ENCODE data around the gene SIAH2. TPM values are rescaled to one million over a fixed set of nuclear protein-coding genes. Genes with fewer than 3 reads are reported as not detected.

SIAH2 gene
- total RNA-seq, 2 donors from 2014 or later: 14.8 to 30.0 TPM

GRCh38 chr3:150697646-150698045 is 65.3 kb downstream of the SIAH2 start:
- H3K9me3 ChIP-seq: no peaks in the 10 kb centered on the region
- no peak overlapping the region for H3K4me3 ChIP-seq
- DNase-seq (ENCODE audit: low spot score): no peak
- no peaks in the 10 kb centered on the region for H3K4me1 ChIP-seq
- no peaks in the 10 kb centered on the region for H3K36me3 ChIP-seq
- no peak for TF ChIP-seq CTCF (IDR thresholded peaks at IDR 0.05)
- H3K27ac ChIP-seq: no peak overlapping the region
- no peaks in the 10 kb centered on the region for H3K27me3 ChIP-seq

- TF ChIP-seq CTCF (IDR thresholded peaks at IDR 0.05): no peak
- no peaks in the 10 kb centered on the region for H3K9me3 ChIP-seq
- no peaks in the 10 kb centered on the region for H3K27me3 ChIP-seq
- no peak for DNase-seq (ENCODE audit: low spot score)
- no peaks in the 10 kb centered on the region for H3K36me3 ChIP-seq
- H3K4me3 ChIP-seq: no peak overlapping the region
- no peaks in the 10 kb centered on the region for H3K4me1 ChIP-seq
- H3K27ac ChIP-seq: no peak overlapping the region
Observed at GRCh38 chr3:150691414-150692040, 71.4 kb downstream of the SIAH2 start.

Other genes starting within 250 kb of the SIAH2 start
- gene SERP1, start 216.7 kb downstream of the SIAH2 start, total RNA-seq: 100 to 1,000 TPM in 1 of 2 donors, 10 to 100 TPM in 1; 96.8 to 102 TPM
- gene EIF2A, start 216.4 kb downstream of the SIAH2 start, total RNA-seq: 100 to 1,000 TPM in 1 of 2 donors, 10 to 100 TPM in 1; 86.7 to 112 TPM
- 100 to 1,000 TPM in 1 of 2 donors, 10 to 100 TPM in 1; 73.6 to 137 TPM for gene SELENOT, start 159.8 kb downstream of the SIAH2 start, total RNA-seq
- not detected for gene ERICH6, start 59.2 kb downstream of the SIAH2 start, total RNA-seq
- gene MINDY4B, start 142.3 kb upstream of the SIAH2 start, total RNA-seq: not detected
- gene CLRN1, start 209.6 kb upstream of the SIAH2 start, total RNA-seq: not detected